BE2C (cell line): ENCODE results near the gene THSD4.

Experiments
- DNase-seq: peaks from one replicate; pipeline ENCODE4 v3.0.0-alpha.2; 2020
- H3K27me3 ChIP-seq: fragments of 250-450 bp; sonication (Bioruptor Pico); 2 replicates; pipeline ENCODE4 v1.5.1; 2020; ENCODE audit warnings: mild to moderate bottlenecking
- H3K36me3 ChIP-seq: fragments of 250-450 bp; sonication (Bioruptor Pico); 2 replicates; pipeline ENCODE4 v1.5.1; 2020; ENCODE audit warnings: mild to moderate bottlenecking
- H3K4me1 ChIP-seq: fragments of 250-450 bp; sonication (Bioruptor Pico); 2 replicates; pipeline ENCODE4 v1.5.1; 2020
- H3K4me3 ChIP-seq: 2 replicates; pipeline ENCODE4 v1.5.1; 2011; ENCODE audit warnings: low read depth, low read length
- H3K9me3 ChIP-seq: fragments of 250-450 bp; sonication (Bioruptor Pico); 2 replicates; pipeline ENCODE4 v1.5.1; 2020
- TF ChIP-seq, protein P1 (sequence below): IDR thresholded peaks from 2 replicates; pipeline ENCODE4 v1.5.1; 2012; ENCODE audit warnings: mild to moderate bottlenecking, low read depth, low read length

THSD4 gene

DNA sequence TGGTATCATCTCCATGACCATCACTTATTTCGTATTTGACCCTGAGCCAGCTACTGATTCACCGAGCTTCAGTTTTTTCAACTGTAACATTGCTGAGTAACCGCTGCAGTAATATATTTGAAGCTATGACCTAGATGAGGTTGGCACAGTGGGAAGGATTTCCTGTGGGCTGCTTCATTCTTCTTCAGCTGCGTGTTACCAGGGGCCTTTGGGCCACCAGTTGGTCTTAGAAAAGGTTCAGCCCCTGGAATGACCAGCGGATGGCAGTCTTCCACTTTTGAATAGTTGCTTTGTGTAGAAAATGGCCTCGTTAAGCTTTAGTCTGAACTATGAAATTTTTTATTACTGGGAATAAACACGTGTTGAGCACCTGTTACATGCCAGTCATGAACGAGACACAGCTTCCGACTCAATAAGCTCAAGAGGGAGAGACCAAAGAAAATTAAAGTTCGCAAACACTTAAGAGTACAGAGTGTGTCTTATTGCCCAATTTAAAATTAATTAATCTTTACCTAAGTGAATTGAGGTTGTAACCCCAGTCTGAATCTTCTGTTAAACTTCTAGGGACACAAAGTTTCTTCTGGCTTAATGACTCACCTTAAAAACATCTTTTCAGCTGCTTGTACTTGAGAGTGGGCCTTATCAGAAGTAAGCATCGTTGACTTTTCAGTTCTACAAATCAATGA is 637.5 kb downstream of the THSD4 start:
- Histone ChIP-seq H3K36me3 (no peaks in the 10 kb centered on the region), H3K27me3 (no peaks in the 10 kb centered on the region), H3K4me1 (no peaks in the 10 kb centered on the region), H3K9me3 (no peaks in the 10 kb centered on the region), H3K4me3 (no peak overlapping the region)
- DNase-seq = peak; percentile 47
- TF ChIP-seq, protein P1, sequence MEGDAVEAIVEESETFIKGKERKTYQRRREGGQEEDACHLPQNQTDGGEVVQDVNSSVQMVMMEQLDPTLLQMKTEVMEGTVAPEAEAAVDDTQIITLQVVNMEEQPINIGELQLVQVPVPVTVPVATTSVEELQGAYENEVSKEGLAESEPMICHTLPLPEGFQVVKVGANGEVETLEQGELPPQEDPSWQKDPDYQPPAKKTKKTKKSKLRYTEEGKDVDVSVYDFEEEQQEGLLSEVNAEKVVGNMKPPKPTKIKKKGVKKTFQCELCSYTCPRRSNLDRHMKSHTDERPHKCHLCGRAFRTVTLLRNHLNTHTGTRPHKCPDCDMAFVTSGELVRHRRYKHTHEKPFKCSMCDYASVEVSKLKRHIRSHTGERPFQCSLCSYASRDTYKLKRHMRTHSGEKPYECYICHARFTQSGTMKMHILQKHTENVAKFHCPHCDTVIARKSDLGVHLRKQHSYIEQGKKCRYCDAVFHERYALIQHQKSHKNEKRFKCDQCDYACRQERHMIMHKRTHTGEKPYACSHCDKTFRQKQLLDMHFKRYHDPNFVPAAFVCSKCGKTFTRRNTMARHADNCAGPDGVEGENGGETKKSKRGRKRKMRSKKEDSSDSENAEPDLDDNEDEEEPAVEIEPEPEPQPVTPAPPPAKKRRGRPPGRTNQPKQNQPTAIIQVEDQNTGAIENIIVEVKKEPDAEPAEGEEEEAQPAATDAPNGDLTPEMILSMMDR = peak; percentile 65

DNA sequence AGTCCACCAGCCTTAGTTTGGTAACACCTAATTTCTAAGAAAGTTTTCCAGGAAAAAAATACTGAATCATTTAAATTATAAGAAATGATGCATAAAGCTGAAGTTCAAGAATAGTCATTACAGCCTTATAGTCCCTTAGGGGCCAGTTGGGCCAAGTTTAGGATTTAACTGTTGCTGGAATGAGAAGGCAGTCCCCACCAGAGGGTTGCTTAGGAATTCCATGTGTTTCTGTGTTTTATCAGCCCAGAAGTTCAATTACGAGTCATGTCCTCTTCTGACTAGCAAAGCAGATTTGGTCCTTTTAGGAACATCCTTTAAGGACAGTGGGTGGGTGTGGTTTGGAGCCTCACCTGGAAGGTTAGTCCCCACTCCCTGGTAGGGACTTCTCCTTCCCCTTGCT is 638.1 kb downstream of the THSD4 start:
- no peaks in the 10 kb centered on the region for H3K36me3 ChIP-seq
- no peak overlapping the region for H3K4me3 ChIP-seq
- no peaks in the 10 kb centered on the region for H3K27me3 ChIP-seq
- H3K9me3 ChIP-seq = no peaks in the 10 kb centered on the region
- DNase-seq = no peak
- no peaks in the 10 kb centered on the region for H3K4me1 ChIP-seq
- TF ChIP-seq, protein P1 = no peak

DNA sequence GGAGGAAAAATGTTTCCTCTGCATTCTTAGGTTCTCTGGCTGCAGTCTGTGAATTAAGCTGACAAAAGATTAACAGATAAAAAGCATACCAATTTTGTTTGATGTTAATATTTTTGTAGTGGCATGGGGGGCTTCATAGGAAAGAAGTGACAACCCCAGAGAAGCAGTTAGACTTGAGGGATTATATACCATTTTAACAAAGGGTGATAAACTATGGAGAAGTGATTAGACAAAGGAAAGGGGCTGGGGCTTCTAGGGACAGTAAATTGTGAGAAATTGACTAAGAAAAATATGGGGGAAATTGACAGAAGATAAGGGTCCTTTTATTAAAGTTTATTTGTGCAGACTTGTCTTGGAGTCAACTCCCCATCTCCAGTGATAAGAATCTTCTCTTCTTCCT is 639.4 kb downstream of the THSD4 start:
- H3K27me3 ChIP-seq = no peaks in the 10 kb centered on the region
- no peaks in the 10 kb centered on the region for H3K9me3 ChIP-seq
- H3K4me3 ChIP-seq = no peak overlapping the region
- DNase-seq = no peak
- TF ChIP-seq, protein P1 = no peak
- H3K36me3 ChIP-seq = no peaks in the 10 kb centered on the region
- no peaks in the 10 kb centered on the region for H3K4me1 ChIP-seq

DNA sequence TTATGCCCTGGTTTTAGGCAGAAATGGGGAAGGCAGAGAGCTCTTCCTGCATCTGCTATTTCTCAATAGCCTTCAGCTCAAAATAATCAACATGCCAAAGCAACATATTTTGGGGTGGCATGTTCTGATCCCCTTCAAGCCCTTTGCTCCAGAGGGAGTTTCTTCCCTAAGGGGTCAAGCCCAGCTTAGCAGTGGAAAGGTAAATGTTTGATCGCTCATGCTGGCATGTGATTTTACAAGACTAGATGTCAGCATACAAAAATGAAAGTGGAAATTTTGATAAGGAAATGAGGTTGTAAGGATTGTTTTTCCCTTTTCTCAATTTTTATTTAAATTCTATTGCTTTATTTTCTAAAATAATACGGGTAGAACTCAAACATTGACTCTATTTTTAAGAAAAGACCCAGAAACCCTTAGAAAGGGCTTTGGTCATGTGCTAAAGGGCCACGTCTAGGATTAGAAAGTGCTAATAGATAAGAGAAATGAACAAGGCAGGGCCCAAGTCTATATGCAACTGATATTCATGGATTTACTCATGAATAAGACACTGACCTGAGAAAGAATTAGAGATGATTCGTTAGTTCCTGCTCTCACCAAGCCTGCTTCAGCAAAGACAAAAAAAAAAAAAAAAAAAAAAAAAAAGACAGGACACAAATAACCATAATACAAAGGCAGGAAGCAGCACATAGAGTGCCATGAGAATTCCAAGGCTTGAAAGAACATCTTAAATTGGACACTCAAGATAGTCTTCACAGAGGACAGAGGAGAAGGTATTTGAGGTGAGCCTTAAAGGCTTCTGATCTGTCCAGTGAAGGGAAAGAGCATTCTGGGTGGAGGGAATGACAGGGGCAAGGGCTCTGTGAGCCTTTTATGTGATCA is 640.1 kb downstream of the THSD4 start:
- Histone ChIP-seq H3K9me3 (no peaks in the 10 kb centered on the region), H3K27me3 (no peaks in the 10 kb centered on the region), H3K4me1 (no peaks in the 10 kb centered on the region), H3K4me3 (no peak overlapping the region), H3K36me3 (no peaks in the 10 kb centered on the region)
- DNase-seq = no peak
- TF ChIP-seq, protein P1 = no peak

DNA sequence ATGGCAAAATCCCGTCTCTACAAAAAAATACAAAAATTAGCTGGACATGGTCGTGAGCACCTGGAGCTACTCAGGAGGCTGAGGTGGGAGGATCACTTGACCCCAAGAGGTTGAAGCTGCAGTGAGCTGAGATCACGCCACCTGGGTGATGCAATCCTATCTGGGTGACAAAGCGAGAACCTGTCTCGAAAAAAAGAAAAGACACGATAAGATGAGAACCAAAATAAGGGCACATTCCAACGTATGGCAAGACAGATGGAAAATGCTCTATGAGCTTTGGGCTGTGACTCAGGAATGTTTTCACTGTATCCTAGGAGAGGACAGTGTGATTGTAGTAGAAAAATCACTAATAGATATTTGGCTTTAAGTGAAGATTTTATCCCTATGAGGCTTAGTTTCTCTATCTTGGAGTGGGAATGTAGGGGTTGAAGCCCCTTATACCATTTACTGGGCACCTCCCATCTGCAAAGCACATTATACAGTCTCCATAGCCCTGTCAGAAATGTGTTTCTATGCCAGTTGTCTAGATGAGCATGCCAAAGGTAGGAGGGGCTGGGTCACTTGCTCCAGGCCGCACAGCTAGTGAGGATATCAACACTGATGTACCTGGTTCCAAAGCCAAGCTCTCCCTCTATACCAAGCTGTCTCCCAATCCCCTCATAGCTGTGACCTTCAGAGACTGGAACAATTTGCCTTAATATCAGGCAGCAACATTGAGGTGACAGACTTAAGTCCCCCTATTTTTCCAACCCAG is 641.5 kb downstream of the THSD4 start:
- Histone ChIP-seq H3K4me1 (no peaks in the 10 kb centered on the region), H3K4me3 (no peak overlapping the region), H3K27me3 (no peaks in the 10 kb centered on the region), H3K36me3 (no peaks in the 10 kb centered on the region), H3K9me3 (no peaks in the 10 kb centered on the region; the same call in 1 of the 2 replicates)
- TF ChIP-seq, protein P1 = no peak
- no peak for DNase-seq
